ENCODE measurements around the gene ANTXR1. TPM values are rescaled to one million over a fixed set of nuclear protein-coding genes. Genes with fewer than 3 reads are reported as not detected.

Gene ANTXR1
- total and polyA plus RNA-seq, 2 of the 8 experiments (the other 6 are each of a cell fraction or from before 2014, with no cell fraction given): 15.8 to 44.3 TPM

DNA sequence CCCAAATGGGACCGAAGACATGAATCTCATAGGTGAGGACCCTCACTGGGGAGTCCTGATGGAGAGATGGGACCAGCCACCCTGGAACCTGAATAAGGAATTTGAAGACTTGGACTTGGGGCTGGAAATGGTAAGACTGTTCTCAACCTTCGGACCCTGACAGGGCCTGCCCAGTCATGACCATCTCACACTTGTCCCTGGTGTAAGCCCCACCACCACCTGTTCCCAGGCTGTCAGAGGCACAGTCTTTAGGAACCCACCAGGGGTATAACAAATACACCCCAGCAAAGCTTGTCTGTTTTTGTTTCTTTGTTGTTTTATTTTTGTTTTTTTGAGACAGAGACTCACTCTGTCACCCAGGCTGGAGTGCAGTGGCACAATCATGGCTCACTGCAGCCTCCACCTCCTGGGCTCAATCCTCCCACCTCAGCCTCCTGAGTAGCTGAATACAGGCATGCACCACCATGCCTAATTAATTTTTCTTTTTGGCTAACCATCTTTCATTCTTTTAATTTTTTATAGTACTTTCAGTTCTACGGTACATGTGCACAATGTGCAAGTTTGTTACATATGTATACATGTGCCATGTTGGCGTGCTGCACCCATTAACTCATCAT is 267.9 kb downstream of the ANTXR1 start:
- DNase-seq (ENCODE audit: low read depth in 1 of 2, low spot score in 2 of 2) (no peak), FAIRE-seq (no peak)
- no peak overlapping the region for H3K4me3 ChIP-seq (ENCODE audit: extremely low read depth in 1 of 4, insufficient read depth in 2 of 4, low read depth in 3 of 4, low read length in 4 of 4)
- H3K4me2 ChIP-seq (ENCODE audit: insufficient read depth in 1 of 2, low read depth in 2 of 2, low read length in 2 of 2): no peak overlapping the region
- no peak overlapping the region for H2AFZ ChIP-seq (ENCODE audit: low read length)
- ChIA-PET POLR2A (ENCODE audit: partially characterized antibody) (no interaction called here), CTCF (ENCODE audit: partially characterized antibody) (interaction anchor here (0.8 kb wide), 1 partner anchor 88 kb away, joined by 3 read pairs; no protein-coding TSS in a partner anchor)
- H3K56ac ChIP-seq (replicated peaks; ENCODE audit: insufficient read length, low read depth, low read length): no peak overlapping the region
- H3K9ac ChIP-seq (replicated peaks in 1 of 4; ENCODE audit: extremely low read depth in 1 of 4, low read depth in 3 of 4, low read length in 3 of 4): no peak overlapping the region
- H2BK12ac ChIP-seq (ENCODE audit: low read depth, low read length): no peak overlapping the region
- H3K36me3 ChIP-seq (ENCODE audit: control insufficient read depth in 2 of 4, insufficient read depth in 4 of 4, low read length in 3 of 4): no peaks in the 10 kb centered on the region; a peak in 1 of 8 replicates
- H2BK15ac ChIP-seq (ENCODE audit: low read length): no peak overlapping the region
- H4K8ac ChIP-seq (ENCODE audit: extremely low read depth, insufficient read depth, low read length): no peak overlapping the region
- H3K9me3 ChIP-seq (ENCODE audit: insufficient read depth in 2 of 2, low read depth in 1 of 2, low read length in 1 of 2): no peaks in the 10 kb centered on the region
- no peak overlapping the region for H2BK20ac ChIP-seq (ENCODE audit: low read length)
- 92% methylated on average over 4 of the region's 4 CpGs; no CpG with 5 or more reads in 1 of the 2 experiments for WGBS, 2 experiments (ENCODE audit: extremely low coverage in 1 of 2, insufficient coverage in 1 of 2, insufficient read length in 1 of 2, insufficient replicate concordance in 2 of 2, low coverage in 1 of 2, low lambda C conversion rate in 2 of 2, missing lambda C conversion rate in 1 of 2)
- no peak overlapping the region for H4K91ac ChIP-seq (replicated peaks; ENCODE audit: insufficient read length, low read length)
- H3K23me2 ChIP-seq (ENCODE audit: low read depth, low read length): no peaks in the 10 kb centered on the region
- H4K5ac ChIP-seq (ENCODE audit: insufficient read length, low read depth, low read length): no peak overlapping the region
- H2BK5ac ChIP-seq (ENCODE audit: low read depth, low read length): no peak overlapping the region
- H3K27ac ChIP-seq (ENCODE audit: low read depth, low read length): no peak overlapping the region
- H2BK120ac ChIP-seq (replicated peaks; ENCODE audit: low read depth, low read length): no peak overlapping the region
- H3K14ac ChIP-seq (ENCODE audit: insufficient read length): no peak overlapping the region
- no peaks in the 10 kb centered on the region for H4K20me1 ChIP-seq (replicated peaks in 1 of 2; ENCODE audit: control insufficient read depth in 1 of 2, insufficient read depth in 2 of 2, low read length in 2 of 2)
- H3K4ac ChIP-seq (replicated peaks; ENCODE audit: insufficient read length, low read depth, low read length): no peak overlapping the region
- no peaks in the 10 kb centered on the region for H3K27me3 ChIP-seq (replicated peaks in 1 of 4; ENCODE audit: control insufficient read depth in 3 of 4, extremely low read depth in 1 of 4, insufficient read depth in 3 of 4, low read length in 3 of 4)
- no peak overlapping the region for H2AK5ac ChIP-seq (ENCODE audit: low read depth, low read length)
- no peaks in the 10 kb centered on the region for H3K79me2 ChIP-seq (ENCODE audit: control insufficient read depth in 1 of 2, insufficient read depth in 2 of 2, low read length in 2 of 2)
- no peaks in the 10 kb centered on the region for H3K4me1 ChIP-seq (replicated peaks in 1 of 4; ENCODE audit: control insufficient read depth in 3 of 4, insufficient read depth in 4 of 4, low read length in 3 of 4)
- H3K23ac ChIP-seq (ENCODE audit: insufficient read length): no peak overlapping the region
- no peaks in the 10 kb centered on the region for H3K79me1 ChIP-seq (ENCODE audit: low read depth, low read length)
- no peak overlapping the region for H3K18ac ChIP-seq (ENCODE audit: extremely low read depth, low read length)
- TF ChIP-seq EGR1 (IDR thresholded peaks at IDR 0.05; ENCODE audit: borderline replicate concordance, low read depth, low read length): no peak

Measured in H1 (cell line).